Urinary bladder (tissue), 4 donors: ENCODE data around the gene ZNF19. TPM values are rescaled to one million over a fixed set of nuclear protein-coding genes. Genes with fewer than 3 reads are reported as not detected.

Source experiments
- DNase-seq: peaks from one replicate; pipeline ENCODE4 v3.0.0-alpha.2; 2015; ENCODE audit errors: extremely low spot score
- H3K27ac ChIP-seq: one replicate; pipeline ENCODE4 v1.5.1; 2013; ENCODE audit warnings: low read depth, mild to moderate bottlenecking, moderate library complexity
- H3K36me3 ChIP-seq: one replicate; pipeline ENCODE4 v1.6.1; 2013; ENCODE audit warnings: mild to moderate bottlenecking, moderate library complexity; ENCODE audit not compliant: insufficient read depth
- H3K4me1 ChIP-seq: one replicate; pipeline ENCODE4 v1.6.1; 2013; ENCODE audit warnings: mild to moderate bottlenecking, moderate library complexity; ENCODE audit not compliant: insufficient read depth
- H3K4me3 ChIP-seq: one replicate; pipeline ENCODE4 v1.5.1; 2013; ENCODE audit warnings: low read depth, low read length
- WGBS: extraction: QIAGEN DNeasy Blood & Tissue Kit; methylation state at CpG from one replicate; pipeline ENCODE4 v1.1.7; 2013; 5-methylcytosine and 5-hydroxymethylcytosine counted together
- polyA plus RNA-seq: library from polyadenylated mRNA; stranded (reverse); fragments of 200-250 nt; gene quantifications from one replicate; pipeline ENCODE4 v1.2.3, GENCODE V29; 2013
- total RNA-seq: library from RNA; depleted of rRNA; stranded (reverse); fragments of >200 nt; gene quantifications from one replicate; pipeline ENCODE4 v1.2.3, GENCODE V29; 2014
- donor health status: healthy with polysubstance abuse.
- donor health status: healthy.

Gene ZNF19
- total and polyA plus RNA-seq, 2 donors = 3.1 to 6.0 TPM

DNA sequence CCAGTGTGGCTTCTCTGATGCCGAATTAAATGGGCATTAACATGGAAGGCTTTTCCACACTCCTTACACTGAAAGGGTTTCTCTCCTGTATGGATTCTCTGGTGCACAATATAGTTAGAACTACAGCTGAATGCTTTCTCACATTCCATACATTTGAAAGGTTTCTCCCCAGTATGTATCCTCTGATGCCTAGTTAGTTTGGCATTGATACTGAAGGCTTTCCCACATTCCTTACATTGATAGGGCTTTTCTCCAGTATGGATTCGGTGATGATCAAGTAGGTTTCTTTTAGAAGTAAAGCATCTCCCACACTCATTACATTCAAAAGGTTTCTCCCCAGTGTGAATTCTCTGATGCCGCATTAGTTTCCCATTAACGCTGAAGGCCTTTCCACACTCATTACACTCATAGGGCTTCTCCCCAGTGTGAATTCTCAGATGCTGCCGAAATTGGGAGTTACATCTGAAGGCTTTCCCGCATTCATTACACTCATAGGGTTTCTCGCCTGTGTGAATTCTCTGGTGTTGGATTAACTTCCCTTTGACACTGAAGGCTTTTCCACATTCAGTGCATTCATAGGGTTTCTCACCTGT, 40.8 kb downstream of the ZNF19 start:
- Histone ChIP-seq H3K36me3 (peaks cover 18% of the 10 kb centered on the region), H3K27ac (no peak overlapping the region), H3K4me1 (no peaks in the 10 kb centered on the region), H3K4me3 (no peak overlapping the region)
- WGBS = 98% methylated on average over 7 of the region's 7 CpGs
- no peak for DNase-seq

DNA sequence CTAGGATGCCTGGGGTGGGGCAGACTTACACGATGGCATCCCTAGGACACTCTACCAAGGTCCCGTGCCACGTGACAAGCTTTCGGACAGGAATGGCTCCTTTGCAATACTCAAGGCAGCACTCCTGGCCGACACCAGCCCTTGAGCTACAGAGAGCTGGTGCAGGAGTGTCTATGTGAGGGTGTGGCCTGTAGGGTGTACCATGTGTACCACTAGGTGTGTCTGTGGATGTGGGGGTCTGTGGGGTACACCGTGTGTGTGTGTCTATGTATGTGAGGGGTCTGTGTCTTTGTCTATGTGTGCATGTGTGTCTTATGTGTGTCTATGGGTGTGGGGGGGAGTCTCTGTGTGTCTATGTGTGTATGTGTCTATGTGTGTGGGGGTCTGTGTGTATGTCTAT, 45.4 kb downstream of the ZNF19 start:
- DNase-seq = no peak
- WGBS = 95% methylated on average over 6 of the region's 6 CpGs
- Histone ChIP-seq H3K4me3 (no peak overlapping the region), H3K27ac (no peak overlapping the region), H3K36me3 (no peaks in the 10 kb centered on the region), H3K4me1 (no peaks in the 10 kb centered on the region)

DNA sequence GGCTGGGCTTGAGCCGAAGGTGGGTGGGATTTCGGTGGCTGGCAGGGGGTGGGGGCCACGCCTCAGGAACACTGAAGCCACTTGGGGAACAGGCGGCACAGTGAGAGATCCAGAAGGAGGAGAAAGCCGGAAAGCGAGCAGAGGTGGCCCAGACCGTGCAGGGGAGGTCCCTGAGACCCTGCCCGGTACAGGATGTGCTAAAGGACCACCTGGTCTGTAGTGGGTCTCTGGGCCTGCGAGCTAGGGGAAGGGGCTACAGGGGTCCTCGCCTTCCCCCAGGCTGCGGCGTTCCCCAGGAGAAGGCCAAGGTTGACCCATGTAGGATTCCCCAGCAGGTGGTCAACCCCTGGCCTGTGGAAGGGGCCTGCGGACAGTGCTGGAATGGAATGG, 47.1 kb downstream of the ZNF19 start, which contains the start of gene TLE7:
TLE7 (minus strand) TSS at position 4 of the 390 bp plus-strand sequence. CDS start 8,730 bp downstream, outside the sequence.
- H3K4me1 ChIP-seq = no peaks in the 10 kb centered on the region
- no peak within 1 kb of the TSS for H3K27ac ChIP-seq
- no peaks in the 10 kb centered on the region for H3K36me3 ChIP-seq
- 85% methylated on average over 13 of the region's 13 CpGs for WGBS
- no peak for DNase-seq
- H3K4me3 ChIP-seq = no peak within 1 kb of the TSS

DNA sequence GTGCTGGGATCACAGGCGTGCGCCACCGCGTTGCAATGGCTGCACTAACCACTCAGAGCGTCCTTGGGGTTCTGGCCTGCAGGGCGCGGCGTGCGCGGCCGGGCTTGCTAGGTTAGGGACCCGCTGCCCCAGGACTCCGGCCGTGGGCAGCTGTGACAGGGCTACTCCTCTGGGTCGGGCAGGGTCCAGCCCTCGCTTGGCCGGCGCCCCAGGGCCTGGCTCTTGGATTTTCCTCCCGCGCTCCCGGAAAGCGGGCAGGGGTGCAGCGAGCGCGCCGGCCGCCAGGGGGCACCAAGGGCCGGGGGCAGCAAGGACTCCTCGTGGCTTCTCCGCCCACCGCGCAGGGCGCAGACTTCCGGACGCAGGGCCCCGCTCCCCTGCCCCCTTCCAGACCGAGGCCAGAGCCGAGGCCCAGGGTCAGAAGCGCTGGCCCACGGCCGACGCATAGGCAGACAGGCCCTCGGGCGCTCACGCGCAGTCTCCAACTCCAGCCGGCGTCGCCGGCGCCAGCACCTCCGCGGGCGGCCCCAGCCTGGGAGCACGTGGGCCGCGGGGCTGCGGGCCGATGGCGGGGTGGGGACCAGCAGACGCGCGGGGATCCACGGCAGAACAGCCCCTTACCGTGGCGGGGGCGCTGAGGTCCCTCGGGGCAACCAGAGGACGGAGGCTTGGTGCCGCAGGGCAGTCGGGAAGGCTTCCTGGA, 47.6 kb downstream of the ZNF19 start:
- Histone ChIP-seq H3K27ac (no peak overlapping the region), H3K36me3 (no peaks in the 10 kb centered on the region), H3K4me1 (no peaks in the 10 kb centered on the region), H3K4me3 (no peak overlapping the region)
- no peak for DNase-seq
- 37% methylated on average over 71 of the region's 71 CpGs for WGBS

DNA sequence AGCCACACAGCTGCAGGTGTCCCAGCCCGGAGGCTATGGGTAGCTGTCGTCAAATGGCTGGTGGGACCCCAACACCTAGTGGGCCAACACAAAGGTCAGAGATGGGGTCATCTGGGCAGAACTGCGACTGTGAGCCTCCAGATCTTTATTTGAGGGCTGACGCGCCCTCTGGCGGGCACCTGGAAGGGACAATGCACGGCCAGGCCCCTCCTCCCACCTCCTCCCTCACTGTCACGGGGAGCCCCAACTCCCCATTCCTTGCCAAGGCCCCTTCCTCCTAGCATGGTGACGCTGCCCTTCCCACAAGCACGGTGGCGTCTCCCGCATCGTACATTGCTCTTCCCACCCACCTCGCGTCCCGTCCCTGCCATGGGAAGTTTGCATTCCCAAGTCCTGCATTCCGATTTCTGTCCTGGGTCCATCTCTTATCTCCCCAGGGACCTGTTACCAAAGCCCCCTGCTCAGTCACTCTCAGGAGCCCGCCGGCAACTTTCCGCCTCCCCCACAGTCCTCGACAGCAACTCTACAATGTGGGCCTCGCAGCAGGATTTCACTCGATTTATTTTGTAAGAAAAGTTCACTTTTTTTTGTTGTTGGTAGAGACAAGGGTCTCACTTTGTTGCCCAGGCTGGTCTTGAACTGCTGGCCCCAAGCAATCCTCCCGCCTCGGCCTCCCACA, 48.3 kb downstream of the ZNF19 start:
- Histone ChIP-seq H3K27ac (no peak overlapping the region), H3K36me3 (no peaks in the 10 kb centered on the region), H3K4me3 (no peak overlapping the region), H3K4me1 (no peaks in the 10 kb centered on the region)
- 62% methylated on average over 25 of the region's 25 CpGs for WGBS
- DNase-seq = no peak

DNA sequence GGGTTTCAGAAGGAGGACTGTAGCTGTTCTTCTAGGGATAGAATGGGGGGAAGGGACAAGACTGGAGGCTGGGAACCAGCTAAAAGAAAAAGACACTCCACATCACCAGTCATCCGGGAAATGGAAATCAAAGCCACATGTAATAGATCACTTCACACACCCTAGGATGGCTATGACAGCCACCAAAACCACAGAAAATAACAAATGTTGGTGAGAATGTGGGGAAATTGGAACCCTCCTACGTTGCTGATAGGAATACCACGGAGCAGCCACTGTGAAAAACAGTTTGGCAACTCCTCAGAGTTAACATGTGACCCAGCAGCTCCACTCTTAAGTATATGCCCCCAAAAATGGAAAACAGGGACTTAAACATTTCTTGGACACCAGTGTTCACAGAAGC, 49.6 kb downstream of the ZNF19 start:
- no peak for DNase-seq
- 39% methylated on average over 3 of the region's 3 CpGs for WGBS
- Histone ChIP-seq H3K27ac (no peak overlapping the region), H3K4me1 (no peaks in the 10 kb centered on the region), H3K36me3 (no peaks in the 10 kb centered on the region), H3K4me3 (no peak overlapping the region)

DNA sequence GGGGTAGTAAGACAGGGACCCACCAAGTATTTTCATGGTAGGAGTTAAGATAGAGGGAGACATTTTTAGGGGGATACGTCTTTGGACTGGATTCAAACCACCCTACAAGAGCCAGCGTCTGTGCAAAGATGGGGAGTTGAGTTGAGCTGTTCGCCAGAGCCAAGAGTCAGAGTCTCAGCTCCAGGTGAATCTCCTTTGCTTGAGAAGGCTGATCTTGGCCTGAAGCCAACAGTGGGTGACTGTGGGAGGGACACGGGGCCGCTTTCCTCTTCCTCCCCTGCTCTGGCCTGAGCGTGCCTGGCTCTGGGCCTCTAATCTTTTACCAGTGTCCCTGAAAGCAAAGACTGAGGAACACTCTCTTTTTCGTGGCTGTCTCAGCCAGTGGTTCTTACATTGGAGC, 52.7 kb downstream of the ZNF19 start:
- Histone ChIP-seq H3K36me3 (no peaks in the 10 kb centered on the region), H3K27ac (no peak overlapping the region), H3K4me1 (no peaks in the 10 kb centered on the region), H3K4me3 (no peak overlapping the region)
- 77% methylated on average over 7 of the region's 7 CpGs for WGBS
- no peak for DNase-seq

DNA sequence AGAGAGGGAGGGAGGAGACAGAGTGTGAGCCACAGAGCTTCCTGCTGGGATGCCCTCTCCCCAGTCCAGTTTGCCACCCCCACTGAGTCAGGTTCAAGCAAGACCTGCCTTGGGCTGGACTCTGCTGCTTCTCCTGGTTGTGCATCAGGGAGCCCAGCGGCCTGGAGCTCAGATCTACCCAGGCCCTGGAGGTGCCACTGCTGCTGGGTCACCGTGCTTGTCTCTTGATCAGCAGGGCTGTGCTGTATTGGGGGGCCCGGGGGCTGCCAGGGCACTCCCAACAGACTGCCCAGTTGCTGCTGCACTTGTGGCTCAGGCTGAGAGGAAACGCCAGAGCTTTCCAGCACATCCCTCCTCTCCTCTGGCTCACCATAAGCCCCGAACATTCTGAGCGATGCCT, 56.2 kb downstream of the ZNF19 start:
- no peaks in the 10 kb centered on the region for H3K36me3 ChIP-seq
- no peak overlapping the region for H3K4me3 ChIP-seq
- WGBS = 79% methylated on average over 6 of the region's 6 CpGs
- H3K27ac ChIP-seq = no peak overlapping the region
- no peaks in the 10 kb centered on the region for H3K4me1 ChIP-seq
- no peak for DNase-seq

DNA sequence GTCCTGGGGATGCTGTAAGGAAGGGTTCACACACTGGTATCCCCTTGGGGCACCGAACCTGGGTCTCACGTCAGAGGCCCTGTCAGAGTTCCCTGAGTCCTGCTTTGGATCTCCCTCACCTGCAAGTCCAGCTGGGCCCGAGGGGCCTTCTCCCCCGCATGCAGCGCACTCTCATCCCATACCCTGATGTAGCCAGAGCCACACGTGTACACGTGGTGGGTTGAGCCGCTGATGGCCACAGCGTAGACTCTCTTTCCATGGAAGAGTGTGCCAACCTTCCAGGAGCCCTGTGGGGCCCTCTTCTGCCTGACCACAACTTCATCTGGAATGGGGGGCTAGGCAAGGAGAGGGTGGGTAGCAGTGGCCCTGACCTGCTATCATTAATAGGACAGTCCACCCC, 57.1 kb downstream of the ZNF19 start:
- DNase-seq = no peak
- no peak overlapping the region for H3K4me3 ChIP-seq
- WGBS = 92% methylated on average over 9 of the region's 9 CpGs
- no peaks in the 10 kb centered on the region for H3K36me3 ChIP-seq
- no peak overlapping the region for H3K27ac ChIP-seq
- no peaks in the 10 kb centered on the region for H3K4me1 ChIP-seq

DNA sequence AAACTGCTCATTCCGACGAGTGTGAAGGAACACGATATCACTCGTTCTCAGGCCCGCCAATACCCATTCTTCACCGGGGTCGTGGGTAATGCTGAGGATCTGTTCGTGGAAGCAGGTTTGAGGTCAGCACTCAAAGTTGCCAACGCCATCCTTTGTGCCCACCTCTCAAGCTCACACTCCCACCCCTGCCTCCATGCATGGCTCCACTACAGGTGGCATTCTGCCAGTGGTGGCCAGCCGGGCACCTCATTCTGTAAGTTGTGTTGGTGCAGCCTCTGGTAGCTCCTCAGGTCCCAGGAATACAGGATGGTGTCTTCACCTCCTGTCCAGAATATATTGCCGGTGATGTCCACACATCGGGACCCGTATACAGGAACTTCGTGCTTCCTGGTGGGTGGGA, 57.9 kb downstream of the ZNF19 start:
- 89% methylated on average over 14 of the region's 14 CpGs for WGBS
- DNase-seq = no peak
- Histone ChIP-seq H3K4me1 (no peaks in the 10 kb centered on the region), H3K36me3 (no peaks in the 10 kb centered on the region), H3K4me3 (no peak overlapping the region), H3K27ac (no peak overlapping the region)

DNA sequence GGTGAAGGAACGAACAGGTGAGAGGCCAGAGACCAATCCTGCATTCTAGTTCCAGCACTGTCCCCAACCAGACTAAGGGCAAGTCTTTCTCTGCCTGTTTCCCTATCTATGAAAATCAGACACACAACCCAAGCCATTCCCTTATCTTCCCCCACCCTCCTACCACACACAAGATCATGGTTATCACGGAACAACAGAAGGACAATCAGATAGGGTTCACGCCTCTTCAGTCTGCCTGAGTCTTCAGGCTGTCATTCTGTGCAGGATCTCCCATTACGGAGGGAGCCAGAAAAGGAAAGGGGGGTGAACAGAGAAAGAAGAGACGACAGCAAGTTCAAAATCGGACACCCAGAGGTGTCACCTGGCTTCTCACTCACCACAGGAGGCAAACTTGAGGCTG, 58.4 kb downstream of the ZNF19 start:
- Histone ChIP-seq H3K4me3 (no peak overlapping the region), H3K27ac (no peak overlapping the region), H3K36me3 (no peaks in the 10 kb centered on the region), H3K4me1 (no peaks in the 10 kb centered on the region)
- no peak for DNase-seq
- 75% methylated on average over 6 of the region's 6 CpGs for WGBS

DNA sequence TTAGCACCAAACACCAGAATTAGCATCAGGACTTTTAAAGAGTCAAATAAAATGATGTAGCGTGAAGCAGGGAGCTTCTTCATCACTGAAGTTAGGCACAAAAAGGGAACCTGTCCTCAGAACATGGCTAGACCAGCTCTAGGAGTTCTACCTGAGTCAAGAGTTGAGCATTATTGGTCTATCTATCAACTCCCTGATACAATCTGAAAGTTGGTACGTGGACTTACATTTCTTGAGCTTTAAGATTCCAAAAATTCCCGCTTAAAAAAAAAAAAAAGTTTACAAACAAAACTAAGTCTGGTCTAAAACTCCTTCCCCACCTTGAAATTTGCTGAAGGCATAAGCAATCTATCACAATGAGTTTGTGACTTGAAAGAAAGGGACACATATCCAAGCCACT, 59.5 kb downstream of the ZNF19 start:
- no peaks in the 10 kb centered on the region for H3K36me3 ChIP-seq
- no peak overlapping the region for H3K4me3 ChIP-seq
- no peaks in the 10 kb centered on the region for H3K4me1 ChIP-seq
- 77% methylated on average over 3 of the region's 3 CpGs for WGBS
- no peak for DNase-seq
- H3K27ac ChIP-seq = no peak overlapping the region

DNA sequence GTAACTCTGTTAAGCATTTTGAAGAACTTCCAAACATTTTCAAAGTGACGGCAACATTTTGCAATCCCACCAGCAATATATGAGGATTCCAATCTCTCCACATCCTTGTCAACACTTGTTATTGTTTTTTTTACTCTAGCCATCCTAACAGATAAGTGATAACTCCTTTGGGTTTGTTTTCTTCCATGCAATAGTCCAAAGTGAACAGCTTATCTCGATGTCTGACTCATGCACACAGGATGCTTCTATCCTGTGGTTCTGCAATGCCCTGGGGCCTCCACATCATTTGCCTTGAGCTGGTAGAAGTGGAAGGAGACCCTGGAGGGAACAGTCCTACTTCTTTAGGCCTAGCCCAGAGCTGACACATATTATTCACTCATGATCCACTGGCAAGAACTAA, 60.2 kb downstream of the ZNF19 start:
- Histone ChIP-seq H3K36me3 (no peaks in the 10 kb centered on the region), H3K4me1 (no peaks in the 10 kb centered on the region), H3K27ac (no peak overlapping the region), H3K4me3 (no peak overlapping the region)
- 80% methylated on average over 2 of the region's 2 CpGs for WGBS
- DNase-seq = no peak

DNA sequence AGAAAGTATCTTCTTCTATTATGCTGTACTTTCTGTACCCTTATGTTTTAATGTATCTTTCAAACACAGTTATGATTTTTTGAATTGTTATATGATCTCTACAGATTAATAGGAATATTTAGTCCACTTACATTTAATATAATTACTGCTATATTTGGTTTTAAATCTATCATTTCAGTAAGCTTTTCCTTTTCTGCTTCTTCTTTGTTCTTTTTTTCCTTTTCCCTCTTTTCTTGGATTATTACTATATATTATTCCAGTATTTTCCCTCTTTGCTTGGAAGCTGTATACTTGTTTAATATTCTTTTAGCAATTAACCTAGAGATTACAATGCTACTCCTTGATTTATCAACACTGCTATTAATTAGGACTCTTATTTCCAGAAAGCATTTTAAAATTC, 60.7 kb downstream of the ZNF19 start:
- Histone ChIP-seq H3K4me1 (no peaks in the 10 kb centered on the region), H3K4me3 (no peak overlapping the region), H3K36me3 (no peaks in the 10 kb centered on the region), H3K27ac (no peak overlapping the region)
- DNase-seq = no peak
